HepG2 (cell line): ENCODE data around the gene CDYL.

Experiments
- E2F1 ChIP-seq: sonication (generic); formaldehyde crosslinking; IDR thresholded peaks from 2 replicates; pipeline ENCODE4 v1.5.0; 2020; ENCODE audit warnings: missing genetic modification reagents
- HNF4G ChIP-seq, 2 experiments: sonication (generic) in 1 of 2; formaldehyde crosslinking in 1 of 2; IDR thresholded peaks; 2 replicates each; pipeline versions ENCODE4 v1.4.0 to v1.6.1; 2011 to 2020; ENCODE audit warnings: borderline replicate concordance in 2 of 2, low read depth in 2 of 2, mild to moderate bottlenecking in 2 of 2, low read length in 1 of 2, missing genetic modification reagents in 1 of 2, moderate library complexity in 1 of 2
- SP4 ChIP-seq: sonication (generic); formaldehyde crosslinking; IDR thresholded peaks from 2 replicates; pipeline ENCODE4 v1.8.1; 2023; ENCODE audit warnings: mild to moderate bottlenecking, missing genetic modification reagents
- TAF1 ChIP-seq: sonication (generic); formaldehyde crosslinking; IDR thresholded peaks from 2 replicates; pipeline ENCODE4 v1.4.0; 2020; ENCODE audit warnings: missing genetic modification reagents
- TFDP1 ChIP-seq: IDR thresholded peaks from 2 replicates; pipeline ENCODE4 v1.6.1; 2016; ENCODE audit warnings: missing compliant biosample characterization, missing genetic modification reagents, borderline replicate concordance

- TF ChIP-seq E2F1 (CRISPR knock-in tag) = no peak
- TF ChIP-seq HNF4G (IDR thresholded peaks at IDR 0.05; ENCODE audit: borderline replicate concordance, low read depth, low read length) = no peak
- no peak for TF ChIP-seq HNF4G (CRISPR knock-in tag; IDR thresholded peaks at IDR 0.05; ENCODE audit: borderline replicate concordance, low read depth)
- TF ChIP-seq SP4 = no peak
- no peak for TF ChIP-seq TFDP1 (CRISPR knock-in tag)
- TF ChIP-seq TAF1 (CRISPR knock-in tag) = no peak
Measured at GRCh38 chr6:4879741-4880275, 103.6 kb downstream of the CDYL start.
